ENCODE measurements around the gene EIF4H.

EIF4H gene

GRCh38 chr7:74180866-74181265 lies 6.7 kb downstream of the EIF4H start:
- DNase-seq (ENCODE audit: low read depth in 1 of 2, low spot score in 1 of 2), result no peak
- H3K4me3 ChIP-seq (replicated peaks; ENCODE audit: insufficient read depth, low read length), result no peak overlapping the region
- no peaks in the 10 kb centered on the region for H3K27me3 ChIP-seq (ENCODE audit: insufficient read depth, poor library complexity, severe bottlenecking)
- no peak overlapping the region for H3K27ac ChIP-seq (replicated peaks)
- no peak for TF ChIP-seq GABPA (IDR thresholded peaks at IDR 0.05; ENCODE audit: low read depth)
- TF ChIP-seq REST (IDR thresholded peaks at IDR 0.05; ENCODE audit: insufficient replicate concordance, low read depth), result no peak
- TF ChIP-seq CTCF (IDR thresholded peaks at IDR 0.05; ENCODE audit: insufficient read depth, low read length), result no peak
- TF ChIP-seq POLR2AphosphoS5 (IDR thresholded peaks at IDR 0.05; ENCODE audit: low read depth), result no peak
- TF ChIP-seq SPI1 (IDR thresholded peaks at IDR 0.05; ENCODE audit: borderline replicate concordance, low read depth), result no peak

GRCh38 chr7:74181821-74182220 lies 7.7 kb downstream of the EIF4H start:
- H3K27ac ChIP-seq (replicated peaks), result no peak overlapping the region
- H3K4me3 ChIP-seq (replicated peaks; ENCODE audit: insufficient read depth, low read length), result no peak overlapping the region
- no peaks in the 10 kb centered on the region for H3K27me3 ChIP-seq (ENCODE audit: insufficient read depth, poor library complexity, severe bottlenecking)
- TF ChIP-seq GABPA (IDR thresholded peaks at IDR 0.05; ENCODE audit: low read depth) (no peak), POLR2AphosphoS5 (IDR thresholded peaks at IDR 0.05; ENCODE audit: low read depth) (no peak), REST (IDR thresholded peaks at IDR 0.05; ENCODE audit: insufficient replicate concordance, low read depth) (no peak), SPI1 (IDR thresholded peaks at IDR 0.05; ENCODE audit: borderline replicate concordance, low read depth) (no peak), CTCF (IDR thresholded peaks at IDR 0.05; ENCODE audit: insufficient read depth, low read length) (no peak)
- DNase-seq (ENCODE audit: low read depth in 1 of 2, low spot score in 1 of 2), result no peak

- no peak overlapping the region for H3K27ac ChIP-seq (replicated peaks)
- no peaks in the 10 kb centered on the region for H3K27me3 ChIP-seq (ENCODE audit: insufficient read depth, poor library complexity, severe bottlenecking)
- TF ChIP-seq POLR2AphosphoS5 (IDR thresholded peaks at IDR 0.05; ENCODE audit: low read depth) (no peak), SPI1 (IDR thresholded peaks at IDR 0.05; ENCODE audit: borderline replicate concordance, low read depth) (no peak), CTCF (IDR thresholded peaks at IDR 0.05; ENCODE audit: insufficient read depth, low read length) (no peak), GABPA (IDR thresholded peaks at IDR 0.05; ENCODE audit: low read depth) (no peak), REST (IDR thresholded peaks at IDR 0.05; ENCODE audit: insufficient replicate concordance, low read depth) (no peak)
- DNase-seq (ENCODE audit: low read depth in 1 of 2, low spot score in 1 of 2), result no peak
- no peak overlapping the region for H3K4me3 ChIP-seq (replicated peaks; ENCODE audit: insufficient read depth, low read length)
Measured at GRCh38 chr7:74182453-74183090, 8.4 kb downstream of the EIF4H start.

Data from HL-60 (cell line).